AML-193 (cell line): ENCODE measurements around the gene EEF1A1.
"Not testable (repeated sequence)": the region's sequence is repeated elsewhere in the genome, so short reads cannot be mapped to it uniquely, and the experiment has no call there.

Source experiments
- DNase-seq, 2 experiments: peaks; one replicate each; lab custom pipeline; 2025; lab: John Stamatoyannopoulos, UW

Gene EEF1A1

GRCh38 chr6:73520688-73521350 lies at the start of gene EEF1A1:
TSS of gene EEF1A1 (minus strand) at chr6:73521032. CDS start at chr6:73520026, 1,006 bp downstream.
- DNase-seq, result peak; percentile 99 to 100

- no peak for DNase-seq
Observed at GRCh38 chr6:73569121-73569520, 48.3 kb upstream of the EEF1A1 start.

GRCh38 chr6:73566954-73567591 lies 46.2 kb upstream of the EEF1A1 start:
- no peak for DNase-seq

- not testable (repeated sequence) for DNase-seq
Observed at GRCh38 chr6:73566486-73566871, 45.6 kb upstream of the EEF1A1 start.

GRCh38 chr6:73565767-73566485 lies 45.1 kb upstream of the EEF1A1 start:
- no peak for DNase-seq

- DNase-seq, result no peak
Observed at GRCh38 chr6:73564578-73565345, 43.9 kb upstream of the EEF1A1 start.

GRCh38 chr6:73562558-73562957 lies 41.7 kb upstream of the EEF1A1 start:
- no peak for DNase-seq

- DNase-seq, result no peak
Observed at GRCh38 chr6:73560853-73561407, 40.1 kb upstream of the EEF1A1 start.

GRCh38 chr6:73560182-73560732 lies 39.4 kb upstream of the EEF1A1 start:
- no peak for DNase-seq

- not testable (repeated sequence) for DNase-seq
Observed at GRCh38 chr6:73559399-73559794, 38.6 kb upstream of the EEF1A1 start.

- no peak for DNase-seq
Observed at GRCh38 chr6:73558624-73559398, 38.0 kb upstream of the EEF1A1 start.

- no peak for DNase-seq
Observed at GRCh38 chr6:73556836-73557235, 36.0 kb upstream of the EEF1A1 start.

- DNase-seq, result not testable (repeated sequence)
Observed at GRCh38 chr6:73555380-73555949, 34.6 kb upstream of the EEF1A1 start.

GRCh38 chr6:73551115-73551514 lies 30.3 kb upstream of the EEF1A1 start:
- DNase-seq, result not testable (repeated sequence)

- peak in 1 of 2 experiments; percentile 28 for DNase-seq
Observed at GRCh38 chr6:73548458-73549446, 27.9 kb upstream of the EEF1A1 start.

GRCh38 chr6:73547036-73547435 lies 26.2 kb upstream of the EEF1A1 start:
- no peak for DNase-seq

- DNase-seq, result no peak
Observed at GRCh38 chr6:73542891-73543290, 22.1 kb upstream of the EEF1A1 start.

- DNase-seq, result not testable (repeated sequence)
Observed at GRCh38 chr6:73542481-73542880, 21.6 kb upstream of the EEF1A1 start.

- DNase-seq, result no peak
Observed at GRCh38 chr6:73538116-73538779, 17.4 kb upstream of the EEF1A1 start.
